ENCODE results near the gene SSX1. TPM values are rescaled to one million over a fixed set of nuclear protein-coding genes. Genes with fewer than 3 reads are reported as not detected.

SSX1 gene
- not detected in 2 replicates for total RNA-seq

GRCh38 chrX:48255062-48255796, at the start of gene SSX1:
TSS of gene SSX1 (plus strand) at chrX:48255392. CDS start at chrX:48257242, 1,850 bp downstream.

Other genes with a start within 250 kb of the SSX1 start
- not detected in 2 replicates for gene SPACA5, start 248.4 kb upstream of the SSX1 start, total RNA-seq
- gene ZNF630, start 183.8 kb upstream of the SSX1 start, total RNA-seq, result 0.45 and 1.3 TPM in 2 replicates
- gene SPACA5B, start 124.8 kb upstream of the SSX1 start, total RNA-seq, result not detected in 2 replicates
- not detected in 2 replicates for gene SSX5, start 58.6 kb upstream of the SSX1 start, total RNA-seq
- gene SSX3, start 101.3 kb downstream of the SSX1 start, total RNA-seq, result not detected in 2 replicates
- not detected in 2 replicates for gene SSX4, start 128.1 kb downstream of the SSX1 start, total RNA-seq
- not detected in 2 replicates for gene SSX4B, start 156.6 kb downstream of the SSX1 start, total RNA-seq
- gene SLC38A5, start 214.9 kb downstream of the SSX1 start, total RNA-seq, result 57.7 and 63.6 TPM in 2 replicates
- 82.4 and 98.2 TPM in 2 replicates for gene FTSJ1, start 220.8 kb downstream of the SSX1 start, total RNA-seq